ENCODE results near the gene MUTYH. TPM values are rescaled to one million over a fixed set of nuclear protein-coding genes. Genes with fewer than 3 reads are reported as not detected.

MUTYH gene
- total RNA-seq, 2 experiments from 2014 or later: 59.9 to 68.8 TPM

- DNase-seq: peak; percentile 77
- ATAC-seq (ENCODE audit: low read depth): peak; percentile 83
- H3K9me3 Mint-ChIP-seq: no peaks in the 10 kb centered on the region
Observed at GRCh38 chr1:45326627-45327623, 13.3 kb downstream of the MUTYH start, which contains the start of gene HPDL. TSS of gene HPDL (plus strand) at chr1:45326895. CDS start at chr1:45327149, 254 bp downstream.

GRCh38 chr1:45325851-45326506 is 14.3 kb downstream of the MUTYH start:
- no peaks in the 10 kb centered on the region for H3K9me3 Mint-ChIP-seq
- no peak for ATAC-seq (ENCODE audit: low read depth)
- H3K36me3 Mint-ChIP-seq: peaks cover 7% of the 10 kb centered on the region
- peaks cover 8% of the 10 kb centered on the region for H3K27me3 Mint-ChIP-seq
- peak overlapping the region; percentile 81 for H3K27ac Mint-ChIP-seq
- peak overlapping the region; percentile 82 for H3K4me3 Mint-ChIP-seq
- DNase-seq: no peak
- POLR2A ChIA-PET: interaction anchor here (0.6 to 5.1 kb wide), 13 partner anchors 9 to 604 kb away, joined by 3 to 94 read pairs (median 6); partner anchors contain the start of genes CCDC163, HECTD3, MMACHC and MUTYH
- peaks cover 16% of the 10 kb centered on the region for H3K4me1 Mint-ChIP-seq

More at GRCh38 chr1:45326627-45327623, 13.3 kb downstream of the MUTYH start, which contains the start of gene HPDL:
- Mint-ChIP-seq H3K27ac (peak within 1 kb of the TSS; percentile 81), H3K4me1 (peaks cover 16% of the 10 kb centered on the region), H3K27me3 (peaks cover 4% of the 10 kb centered on the region), H3K4me3 (peak within 1 kb of the TSS; percentile 82), H3K36me3 (peaks cover 7% of the 10 kb centered on the region)
- POLR2A ChIA-PET: interaction anchor here (0.5 to 5.1 kb wide), 14 partner anchors 8 to 605 kb away, joined by 3 to 94 read pairs (median 6); partner anchors contain the start of genes CCDC163, HECTD3, MMACHC and MUTYH

DNA sequence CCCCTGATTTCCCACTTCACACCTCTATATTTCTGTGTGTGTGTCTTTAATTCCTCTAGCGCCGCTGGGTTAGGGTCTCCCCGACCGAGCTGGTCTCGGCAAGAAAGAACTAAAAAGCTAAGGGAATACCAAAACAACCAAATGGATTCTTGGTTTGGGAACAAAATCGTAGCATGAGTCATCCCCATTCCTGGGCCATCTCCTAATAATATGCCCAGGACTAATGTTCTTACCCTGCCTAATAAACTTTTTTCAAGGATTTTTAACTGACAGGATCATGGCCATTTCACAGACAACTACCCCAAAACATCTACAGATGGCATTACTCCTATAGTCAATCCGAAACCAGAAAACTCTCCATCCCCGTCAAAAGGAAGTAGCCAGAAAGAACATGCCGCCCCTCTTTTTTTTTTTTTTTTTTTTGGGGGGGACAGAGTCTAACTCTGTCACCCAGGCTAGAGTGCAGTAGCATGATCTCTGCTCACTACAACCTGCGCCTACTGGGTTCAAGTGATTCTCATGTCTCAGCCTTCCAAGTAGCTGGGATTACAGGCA is 17.7 kb downstream of the MUTYH start:
- POLR2A ChIA-PET: interaction anchor here (0.7 to 1.6 kb wide), 2 partner anchors 17 to 311 kb away, joined by 4 to 8 read pairs; partner anchors contain the start of genes HECTD3, MUTYH and TOE1

GRCh38 chr1:45321444-45321843 is 18.8 kb downstream of the MUTYH start:
- Mint-ChIP-seq H3K27ac (no peak overlapping the region), H3K36me3 (no peaks in the 10 kb centered on the region), H3K4me1 (no peaks in the 10 kb centered on the region), H3K9me3 (no peaks in the 10 kb centered on the region), H3K27me3 (peaks cover 8% of the 10 kb centered on the region), H3K4me3 (no peak overlapping the region)
- ATAC-seq (ENCODE audit: low read depth) (no peak), DNase-seq (no peak)
- POLR2A ChIA-PET: no interaction called here

More for the DNA sequence above, 17.7 kb downstream of the MUTYH start:
- H3K27ac Mint-ChIP-seq: no peak overlapping the region
- peaks cover 8% of the 10 kb centered on the region for H3K27me3 Mint-ChIP-seq
- no peaks in the 10 kb centered on the region for H3K36me3 Mint-ChIP-seq
- no peak overlapping the region for H3K4me3 Mint-ChIP-seq
- no peaks in the 10 kb centered on the region for H3K9me3 Mint-ChIP-seq
- DNase-seq: no peak
- H3K4me1 Mint-ChIP-seq: no peaks in the 10 kb centered on the region
- ATAC-seq (ENCODE audit: low read depth): no peak

DNA sequence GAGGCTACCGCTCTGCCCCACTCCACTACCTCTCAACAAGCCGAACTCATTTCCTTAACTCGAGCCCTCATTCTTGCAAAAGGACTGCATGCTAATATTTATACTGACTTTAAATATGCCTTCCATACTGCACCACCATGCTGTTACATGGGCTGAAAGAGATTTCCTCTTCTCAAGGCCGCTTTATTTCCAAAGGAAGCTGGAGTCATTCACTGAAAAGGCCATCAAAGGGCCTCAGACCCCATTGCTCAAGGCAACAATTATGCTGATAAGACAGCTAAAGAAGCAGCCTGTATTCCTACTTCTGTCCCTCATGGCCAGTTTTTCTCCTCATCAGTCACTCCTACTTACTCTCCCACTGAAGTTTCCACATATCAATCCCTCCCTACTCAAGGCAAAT is 20.5 kb downstream of the MUTYH start:
- no peaks in the 10 kb centered on the region for H3K9me3 Mint-ChIP-seq
- peaks cover 8% of the 10 kb centered on the region for H3K27me3 Mint-ChIP-seq
- no peaks in the 10 kb centered on the region for H3K36me3 Mint-ChIP-seq
- no peak for DNase-seq
- no peak overlapping the region for H3K4me3 Mint-ChIP-seq
- no peaks in the 10 kb centered on the region for H3K4me1 Mint-ChIP-seq
- ATAC-seq (ENCODE audit: low read depth): no peak
- H3K27ac Mint-ChIP-seq: no peak overlapping the region
- POLR2A ChIA-PET: no interaction called here

DNA sequence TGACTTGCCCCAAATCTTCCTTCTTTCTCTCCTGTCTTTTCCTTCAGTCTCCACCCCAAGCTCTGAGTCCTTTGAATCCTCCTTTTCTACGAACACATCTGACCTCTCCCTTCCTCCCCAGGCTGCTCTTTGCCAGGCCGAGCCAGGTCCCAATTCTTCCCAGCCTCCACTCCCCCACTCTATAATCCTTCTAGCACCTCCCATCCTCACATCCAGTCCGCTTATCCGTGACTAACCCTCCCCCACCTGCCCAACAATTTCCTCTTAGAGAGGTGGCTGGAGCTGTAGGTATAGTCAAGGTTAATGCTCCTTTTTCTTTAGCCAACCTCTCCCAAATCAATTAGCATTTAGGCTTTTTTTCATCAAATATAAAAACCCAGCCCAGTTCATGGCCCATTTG is 23.1 kb downstream of the MUTYH start:
- POLR2A ChIA-PET: no interaction called here
- DNase-seq (no peak), ATAC-seq (ENCODE audit: low read depth) (no peak)
- H3K36me3 Mint-ChIP-seq: no peaks in the 10 kb centered on the region
- H3K4me3 Mint-ChIP-seq: no peak overlapping the region
- H3K9me3 Mint-ChIP-seq: no peaks in the 10 kb centered on the region
- H3K4me1 Mint-ChIP-seq: no peaks in the 10 kb centered on the region
- H3K27ac Mint-ChIP-seq: no peak overlapping the region
- H3K27me3 Mint-ChIP-seq: peaks cover 7% of the 10 kb centered on the region

GRCh38 chr1:45314266-45314665 is 26.0 kb downstream of the MUTYH start:
- no peak for ATAC-seq (ENCODE audit: low read depth)
- POLR2A ChIA-PET: interaction anchor here (0.9 to 1.6 kb wide), 2 partner anchors 11 to 14 kb away, joined by 4 to 7 read pairs; no protein-coding TSS in a partner anchor
- Mint-ChIP-seq H3K27ac (no peak overlapping the region), H3K9me3 (no peaks in the 10 kb centered on the region), H3K27me3 (peaks cover 3% of the 10 kb centered on the region), H3K36me3 (no peaks in the 10 kb centered on the region), H3K4me1 (no peaks in the 10 kb centered on the region), H3K4me3 (no peak overlapping the region)
- no peak for DNase-seq

DNA sequence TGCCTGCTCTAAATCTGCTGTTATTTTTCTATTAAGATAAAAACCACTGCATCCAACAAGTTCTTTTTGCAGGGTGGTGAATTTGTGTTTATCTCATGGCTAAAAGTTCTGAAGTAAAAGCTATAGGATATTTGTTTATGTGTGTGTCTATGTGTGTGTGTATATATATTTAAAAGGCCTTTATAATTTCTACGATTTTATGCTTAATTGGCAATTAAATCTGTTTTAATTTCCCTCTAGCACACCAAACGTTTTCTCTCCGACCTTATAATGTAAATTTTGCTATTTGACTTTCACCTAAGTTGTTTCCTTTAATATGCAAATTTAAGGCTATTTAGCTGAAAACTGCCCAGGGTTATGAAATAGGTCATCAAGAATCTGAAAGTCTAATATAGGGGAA is 33.3 kb downstream of the MUTYH start:
- DNase-seq (no peak), ATAC-seq (ENCODE audit: low read depth) (no peak)
- Mint-ChIP-seq H3K4me1 (peaks cover 25% of the 10 kb centered on the region), H3K9me3 (no peaks in the 10 kb centered on the region), H3K36me3 (no peaks in the 10 kb centered on the region), H3K27ac (peak overlapping the region; percentile 74), H3K27me3 (no peaks in the 10 kb centered on the region), H3K4me3 (no peak overlapping the region)
- POLR2A ChIA-PET: interaction anchor here (0.9 to 5.5 kb wide), 3 partner anchors 19 to 585 kb away, joined by 4 to 70 read pairs (median 5); partner anchors contain the start of genes HPDL, MUTYH and TOE1

DNA sequence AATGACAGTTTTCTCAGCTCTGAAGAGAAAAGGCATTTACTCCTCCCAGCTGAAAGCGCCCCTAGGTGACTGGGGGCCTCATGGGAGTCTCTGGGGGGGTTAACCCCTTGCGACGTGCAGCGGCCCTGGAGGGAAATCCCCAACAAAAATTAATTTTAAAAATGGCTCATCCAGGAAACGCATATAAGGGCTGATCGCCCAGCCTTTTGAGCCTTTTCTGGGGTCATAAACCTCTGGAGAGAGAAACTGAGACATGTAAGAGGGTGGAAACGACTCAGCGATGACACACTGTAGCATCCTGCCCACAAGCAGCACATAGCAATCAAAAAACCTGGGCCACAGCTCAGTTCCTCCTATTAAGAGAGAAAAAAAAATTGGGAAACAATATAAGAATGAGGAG is 33.9 kb downstream of the MUTYH start:
- POLR2A ChIA-PET: interaction anchor here (0.9 to 5.5 kb wide), 5 partner anchors 20 to 585 kb away, joined by 4 to 84 read pairs (median 11); partner anchors contain the start of genes HECTD3, HPDL, MUTYH and TOE1
- Mint-ChIP-seq H3K27ac (peak overlapping the region; percentile 74), H3K4me1 (peaks cover 25% of the 10 kb centered on the region), H3K36me3 (no peaks in the 10 kb centered on the region), H3K27me3 (no peaks in the 10 kb centered on the region), H3K9me3 (no peaks in the 10 kb centered on the region), H3K4me3 (peak overlapping the region; percentile 3)
- DNase-seq (no peak), ATAC-seq (ENCODE audit: low read depth) (no peak)

- Mint-ChIP-seq H3K9me3 (no peaks in the 10 kb centered on the region), H3K36me3 (no peaks in the 10 kb centered on the region), H3K27ac (peak overlapping the region; percentile 69), H3K4me1 (peaks cover 28% of the 10 kb centered on the region), H3K4me3 (peak overlapping the region; percentile 90), H3K27me3 (no peaks in the 10 kb centered on the region)
- POLR2A ChIA-PET: interaction anchor here (0.9 to 5.5 kb wide), 5 partner anchors 22 to 584 kb away, joined by 4 to 84 read pairs (median 11); partner anchors contain the start of genes HECTD3, HPDL, MUTYH and PRDX1
- ATAC-seq (ENCODE audit: low read depth): no peak
- no peak for DNase-seq
Observed at GRCh38 chr1:45305231-45305630, 35.0 kb downstream of the MUTYH start.

DNA sequence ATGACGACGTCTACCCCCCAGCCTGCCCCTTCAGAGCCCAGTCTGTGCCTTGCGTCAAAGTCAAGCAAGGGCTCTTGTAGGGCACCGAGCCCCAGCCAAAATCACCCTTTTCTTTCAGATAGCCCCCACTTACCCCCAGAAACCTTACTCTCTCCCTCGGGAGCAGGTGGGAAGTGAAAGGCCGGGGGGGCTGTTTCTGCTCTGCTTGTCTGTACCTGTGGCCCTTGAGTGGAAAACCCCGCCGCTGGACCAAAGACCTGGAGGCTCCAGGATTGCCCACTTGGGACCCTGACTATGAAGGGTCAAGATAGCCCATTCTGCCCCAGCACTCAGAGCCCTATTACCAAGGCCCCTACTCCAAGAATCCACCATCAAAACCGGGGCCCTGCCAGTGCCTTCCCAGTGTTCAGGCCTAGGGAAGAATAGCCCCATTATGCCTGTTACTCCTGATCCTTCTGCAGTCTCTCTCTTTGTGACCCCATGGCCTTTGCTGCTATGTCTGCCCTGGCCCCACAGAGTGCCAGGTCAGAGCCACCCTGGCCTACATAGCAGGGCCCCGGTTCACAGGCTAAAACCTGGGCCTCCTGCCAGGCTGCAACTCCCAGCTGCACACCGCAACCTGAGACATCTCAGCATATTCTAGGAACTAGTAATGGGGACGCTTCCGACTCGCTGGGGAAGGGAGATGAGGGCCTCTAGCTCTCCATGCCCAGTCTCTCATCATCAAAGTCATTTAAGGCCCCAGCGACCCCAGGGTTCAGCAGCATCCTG is 35.7 kb downstream of the MUTYH start:
- Mint-ChIP-seq H3K36me3 (no peaks in the 10 kb centered on the region), H3K4me1 (peaks cover 28% of the 10 kb centered on the region), H3K9me3 (no peaks in the 10 kb centered on the region), H3K27ac (peak overlapping the region; percentile 96), H3K4me3 (peak overlapping the region; percentile 90), H3K27me3 (no peaks in the 10 kb centered on the region)
- DNase-seq: peak; percentile 44
- no peak for ATAC-seq (ENCODE audit: low read depth)
- POLR2A ChIA-PET: interaction anchor here (0.5 to 5.5 kb wide), 11 partner anchors 23 to 583 kb away, joined by 3 to 84 read pairs (median 9); partner anchors contain the start of genes EIF2B3, HECTD3, HPDL and MUTYH
